GM08714 (cell line): ENCODE measurements around the gene PANK1.

Experiments used
- H3K4me3 ChIP-seq: fragments of 200-500 bp; sonication (Bioruptor generic); 2 replicates; pipeline ENCODE4 v1.5.1; 2014; ENCODE audit warnings: mild to moderate bottlenecking, low read length, inconsistent platforms
- ZNF274 ChIP-seq: IDR thresholded peaks from 2 replicates; pipeline ENCODE4 v1.6.1; 2012; ENCODE audit warnings: mild to moderate bottlenecking, low read depth, low read length

The PANK1 gene

DNA sequence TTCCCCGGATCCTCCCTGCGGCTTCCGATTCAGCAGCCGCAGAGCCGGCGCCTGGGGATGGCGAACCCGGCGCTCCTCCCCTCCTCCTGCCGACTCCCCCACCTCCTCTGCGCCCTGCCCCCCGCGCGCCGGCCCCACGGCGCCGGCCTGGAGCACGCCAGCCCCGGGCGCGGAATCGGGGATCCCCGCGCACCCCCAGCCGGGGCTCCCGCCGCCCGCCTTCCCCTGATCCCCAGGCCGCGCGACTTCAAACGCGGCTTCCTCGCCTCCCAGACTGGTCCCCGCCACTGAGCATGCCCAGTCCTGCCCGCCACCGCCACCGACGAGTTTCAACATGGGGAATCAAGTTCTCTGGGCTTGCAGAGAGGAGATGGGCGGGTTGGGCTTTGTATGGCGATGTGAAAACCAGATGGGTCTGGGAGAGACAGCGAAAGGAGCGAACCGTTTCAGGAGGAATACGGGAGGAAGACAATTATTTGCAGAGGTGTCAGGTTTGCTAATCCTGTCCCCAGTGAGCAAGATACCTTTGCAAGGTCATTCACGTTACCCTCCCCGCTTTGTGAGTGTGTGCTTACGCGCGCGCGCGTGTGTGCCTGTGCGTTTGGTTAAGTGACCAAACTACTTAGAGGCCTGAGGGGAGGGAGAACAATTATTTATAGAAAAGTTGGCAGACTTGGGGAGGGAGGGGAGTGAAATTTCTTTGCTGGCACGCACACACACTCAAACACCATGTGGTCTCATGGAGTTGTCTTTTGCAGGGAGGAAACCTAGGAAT is at the start of gene PANK1:
TSS of gene PANK1 (minus strand) at position 276 of the 775 bp plus-strand sequence. CDS start 351 bp downstream, outside the sequence.
- peak within 1 kb of the TSS; percentile 83 for H3K4me3 ChIP-seq
- no peak for TF ChIP-seq ZNF274

DNA sequence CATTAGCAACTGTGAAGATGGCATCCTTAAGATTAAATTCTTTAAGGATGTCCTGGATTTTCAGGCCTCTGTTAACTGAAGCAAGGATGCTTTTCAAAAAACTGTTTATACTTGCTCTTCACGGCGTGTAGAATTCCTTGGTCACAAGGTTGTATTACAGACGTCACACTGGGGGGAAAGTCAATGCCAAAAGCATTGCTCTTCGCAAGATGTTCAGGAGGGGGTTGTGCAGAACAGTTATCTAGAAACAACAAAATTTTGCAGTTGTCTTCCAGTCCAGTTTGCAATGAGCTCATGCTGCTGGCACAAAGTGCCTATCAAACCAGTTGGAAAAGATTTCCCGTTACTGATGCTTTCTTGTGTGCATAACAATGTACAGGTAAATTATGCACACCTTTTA is 48.1 kb upstream of the PANK1 start:
- TF ChIP-seq ZNF274: no peak
- no peak overlapping the region for H3K4me3 ChIP-seq

DNA sequence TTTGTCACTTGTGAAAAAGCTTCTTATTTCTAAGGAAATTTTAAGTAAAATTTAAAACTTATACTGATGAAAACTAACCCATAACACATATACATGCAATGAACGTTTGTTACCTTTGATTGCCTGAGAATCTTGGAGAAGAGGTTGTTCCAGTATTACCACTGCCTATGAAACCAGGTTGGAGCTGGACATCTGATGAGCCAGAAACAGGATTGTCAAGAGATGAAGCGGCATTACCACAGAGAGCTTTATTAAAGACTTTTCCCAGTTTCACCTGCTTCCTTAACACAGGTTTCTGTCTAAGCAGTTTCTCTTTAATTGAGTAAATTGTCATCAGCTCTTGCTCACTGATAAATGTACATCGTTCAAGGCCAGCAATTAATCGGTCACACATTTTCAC is 47.4 kb upstream of the PANK1 start:
- no peak for TF ChIP-seq ZNF274
- H3K4me3 ChIP-seq: no peak overlapping the region

DNA sequence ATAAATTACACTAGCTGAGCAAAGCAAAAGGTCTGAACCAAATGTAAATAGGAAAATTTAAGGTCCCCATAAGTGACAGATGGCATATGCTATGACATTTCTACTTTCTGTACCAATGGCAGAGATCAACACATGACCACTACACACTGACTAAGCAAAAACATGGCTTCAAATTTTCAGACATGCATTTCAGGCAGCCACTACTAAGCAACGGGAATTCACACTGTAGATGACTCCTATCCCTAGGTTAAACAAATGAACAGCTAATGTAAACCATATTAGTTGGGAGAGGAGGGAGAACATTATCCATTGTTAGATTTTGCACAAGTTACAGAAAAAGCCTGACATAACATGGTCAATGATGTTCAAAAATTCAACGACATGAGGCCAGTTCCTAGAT is 45.0 kb upstream of the PANK1 start:
- no peak overlapping the region for H3K4me3 ChIP-seq
- TF ChIP-seq ZNF274: no peak

DNA sequence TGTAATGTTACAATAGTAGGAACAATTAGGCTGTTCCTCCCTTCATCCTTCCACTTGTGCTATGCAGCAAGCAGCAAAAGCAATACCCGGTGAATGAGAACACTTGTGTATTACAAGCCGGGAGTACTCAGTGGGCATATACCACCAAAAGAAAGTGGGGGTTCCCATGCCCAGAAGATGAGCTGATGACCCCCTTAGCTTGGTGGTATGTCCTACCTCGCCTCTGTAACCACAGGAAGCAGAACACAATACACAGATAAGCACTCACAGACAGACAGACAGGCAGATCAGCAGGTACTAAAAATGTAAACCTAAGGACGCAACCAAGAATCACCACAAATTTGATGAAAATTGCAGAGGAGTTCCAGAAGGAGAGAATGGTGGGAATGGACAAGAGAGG is 40.9 kb upstream of the PANK1 start:
- H3K4me3 ChIP-seq: no peak overlapping the region
- no peak for TF ChIP-seq ZNF274

DNA sequence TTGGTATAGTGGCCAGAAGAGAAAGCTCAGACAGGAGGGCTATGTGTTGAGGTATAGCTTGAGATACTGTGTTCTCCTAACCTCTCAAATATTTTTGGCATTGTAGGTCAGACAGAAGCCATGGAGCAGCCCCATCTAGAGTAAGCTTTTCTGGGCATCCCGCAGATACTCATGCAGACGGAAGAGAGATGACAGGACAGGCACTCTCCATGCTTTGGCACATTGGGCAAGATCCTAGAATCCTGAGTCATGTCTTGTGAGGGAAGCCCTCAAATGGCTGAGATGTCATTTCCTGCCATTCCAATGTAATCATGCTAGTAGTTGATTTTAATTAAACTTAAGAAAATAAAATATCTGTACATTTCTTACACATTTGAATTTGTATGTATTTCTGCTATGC is 39.6 kb upstream of the PANK1 start:
- no peak for TF ChIP-seq ZNF274
- no peak overlapping the region for H3K4me3 ChIP-seq

DNA sequence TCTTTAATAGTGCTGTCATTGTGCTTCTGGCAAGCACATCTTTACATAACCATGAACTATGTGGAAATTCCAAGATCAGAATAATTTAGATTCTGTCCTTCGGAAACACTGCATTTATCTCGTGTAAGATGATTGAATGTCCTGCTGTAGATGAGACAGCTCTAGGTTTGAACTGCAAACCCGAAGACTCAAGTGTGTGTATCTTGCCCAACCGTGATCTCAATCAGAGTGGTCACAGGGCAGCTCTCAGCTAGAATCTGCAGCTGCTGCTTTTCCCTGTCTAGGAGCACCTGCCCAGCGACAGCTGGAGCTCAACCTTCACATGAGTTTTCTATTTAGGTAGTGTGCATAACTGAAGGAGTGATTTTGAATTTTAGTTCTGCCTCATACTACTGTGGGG is 38.8 kb upstream of the PANK1 start:
- TF ChIP-seq ZNF274: no peak
- no peak overlapping the region for H3K4me3 ChIP-seq

DNA sequence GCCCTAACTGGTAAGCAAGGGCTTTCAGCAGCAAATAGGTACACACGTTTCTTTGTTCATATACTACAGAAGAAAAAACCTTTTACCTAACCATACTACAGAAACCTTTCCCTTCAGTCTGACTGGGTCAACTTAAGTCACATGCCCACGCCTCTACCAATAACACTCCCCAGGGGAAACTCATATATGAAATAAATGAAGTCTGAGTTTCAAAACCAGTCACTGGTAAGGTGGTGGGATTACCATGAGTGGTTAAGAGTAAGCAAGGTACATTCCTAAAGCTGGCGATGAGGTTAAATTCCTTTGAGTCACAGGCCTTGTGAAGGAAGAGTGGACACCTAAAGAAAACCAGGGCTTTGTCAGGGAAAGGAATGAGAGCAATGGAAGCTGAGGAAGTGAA is 34.9 kb upstream of the PANK1 start:
- no peak for TF ChIP-seq ZNF274
- H3K4me3 ChIP-seq: no peak overlapping the region

DNA sequence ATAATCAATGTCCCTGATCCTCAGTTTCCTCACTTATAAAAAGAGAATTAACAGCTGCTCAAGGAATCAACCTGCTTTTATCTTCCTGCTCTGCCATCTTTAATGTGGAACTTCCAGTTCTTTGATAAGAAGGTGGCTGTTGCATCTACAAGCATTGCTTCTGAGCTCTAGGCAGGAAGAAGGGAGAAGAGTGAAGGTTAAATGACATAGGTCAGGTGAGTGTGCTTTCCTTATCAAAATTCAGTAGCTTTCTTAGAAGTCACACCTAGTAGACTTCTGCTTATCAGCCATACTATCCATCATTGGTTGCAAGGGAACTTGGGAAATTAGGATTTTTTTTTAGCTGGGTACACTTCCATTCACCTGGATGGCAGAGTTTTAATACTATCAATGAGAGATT is 32.3 kb upstream of the PANK1 start:
- no peak for TF ChIP-seq ZNF274
- H3K4me3 ChIP-seq: no peak overlapping the region

DNA sequence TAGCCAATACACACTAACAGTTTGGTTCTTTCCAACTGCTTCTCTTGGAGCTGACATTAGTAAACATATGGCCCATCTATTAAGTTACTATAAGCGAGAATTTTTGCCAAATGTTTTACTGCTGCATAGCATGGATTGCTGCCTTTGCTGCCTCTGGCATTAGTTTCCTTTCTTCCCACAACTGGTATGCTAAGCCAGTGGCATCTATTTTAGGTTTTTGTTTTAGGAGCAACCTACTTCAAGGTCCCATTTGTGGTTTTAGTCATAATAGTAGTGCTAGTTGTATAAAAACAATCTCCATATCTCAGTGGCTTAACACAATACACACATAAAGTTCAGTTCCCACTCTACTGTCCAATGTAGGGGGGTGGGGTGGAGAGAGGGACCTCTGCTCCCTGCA is 25.9 kb upstream of the PANK1 start:
- H3K4me3 ChIP-seq: no peak overlapping the region
- no peak for TF ChIP-seq ZNF274

DNA sequence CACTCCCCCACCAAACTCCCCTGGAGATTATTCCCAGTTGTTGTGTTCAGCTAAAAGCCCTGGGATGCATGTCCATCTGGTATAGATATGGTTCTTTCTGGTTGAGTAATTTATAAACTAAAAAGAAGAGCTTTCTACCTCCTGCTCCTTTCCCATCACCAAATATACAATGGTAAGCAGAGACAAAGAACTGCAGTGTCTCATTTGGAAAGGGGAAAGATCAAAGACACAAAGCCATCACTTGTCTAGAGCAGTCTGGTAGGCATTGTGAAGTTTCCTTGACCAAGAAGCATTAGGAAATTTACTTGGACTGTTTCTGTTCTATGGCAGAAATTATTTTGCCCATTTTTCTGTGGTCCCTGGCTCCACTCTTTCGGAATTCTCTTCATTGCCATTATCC is 24.9 kb upstream of the PANK1 start:
- no peak for TF ChIP-seq ZNF274
- no peak overlapping the region for H3K4me3 ChIP-seq

DNA sequence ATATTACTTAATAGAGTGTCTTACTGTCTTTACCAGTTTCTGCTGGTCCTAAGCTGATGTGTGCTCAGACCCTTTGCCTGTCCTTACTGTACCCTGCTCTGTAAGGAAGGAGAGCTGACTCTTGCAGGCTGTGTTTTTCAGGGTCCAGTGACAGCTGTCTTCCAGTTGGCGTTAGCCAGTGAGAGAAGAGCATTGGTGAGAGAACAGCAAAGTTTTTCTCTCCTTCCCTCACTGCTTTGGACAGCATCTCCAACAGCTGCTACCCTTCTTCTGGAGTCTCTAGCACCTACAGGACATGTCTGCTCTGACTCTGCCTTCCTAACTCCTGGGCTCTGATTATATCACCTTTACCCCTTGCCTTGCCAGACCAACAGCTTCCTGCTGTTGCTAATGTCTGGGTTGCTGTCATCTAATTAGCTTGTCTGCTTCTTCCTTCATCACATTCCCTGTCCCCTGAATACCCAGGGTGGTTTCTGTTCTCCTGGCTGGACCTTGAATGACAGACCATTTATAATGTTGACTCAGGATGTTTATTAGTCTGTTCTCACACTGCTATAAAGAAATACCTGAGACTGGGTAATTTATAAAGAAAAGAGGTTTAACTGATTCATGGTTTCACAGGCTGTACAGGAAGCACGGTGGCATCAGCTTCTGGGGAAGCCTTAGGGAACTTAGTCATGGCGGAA is 23.5 kb upstream of the PANK1 start:
- no peak for TF ChIP-seq ZNF274
- no peak overlapping the region for H3K4me3 ChIP-seq

DNA sequence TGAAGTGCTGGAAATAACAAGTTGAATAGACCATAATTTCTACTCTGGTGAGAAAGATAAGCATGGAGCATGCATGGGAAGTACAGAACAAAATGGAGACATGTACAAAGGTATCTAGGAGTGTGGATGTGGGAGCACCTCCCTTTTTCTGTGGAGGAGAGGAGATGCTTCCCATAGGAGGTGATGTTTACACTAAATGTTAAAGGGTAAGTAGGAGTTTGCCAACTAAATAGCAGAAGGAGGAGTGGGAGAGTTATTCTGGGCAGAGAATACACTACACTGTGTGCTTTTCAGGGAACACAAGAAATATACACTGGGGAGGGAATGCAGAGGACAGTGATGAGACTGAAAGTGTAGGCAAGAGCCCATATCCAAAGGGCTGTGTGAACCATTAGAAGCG is 21.1 kb upstream of the PANK1 start:
- H3K4me3 ChIP-seq: no peak overlapping the region
- no peak for TF ChIP-seq ZNF274

DNA sequence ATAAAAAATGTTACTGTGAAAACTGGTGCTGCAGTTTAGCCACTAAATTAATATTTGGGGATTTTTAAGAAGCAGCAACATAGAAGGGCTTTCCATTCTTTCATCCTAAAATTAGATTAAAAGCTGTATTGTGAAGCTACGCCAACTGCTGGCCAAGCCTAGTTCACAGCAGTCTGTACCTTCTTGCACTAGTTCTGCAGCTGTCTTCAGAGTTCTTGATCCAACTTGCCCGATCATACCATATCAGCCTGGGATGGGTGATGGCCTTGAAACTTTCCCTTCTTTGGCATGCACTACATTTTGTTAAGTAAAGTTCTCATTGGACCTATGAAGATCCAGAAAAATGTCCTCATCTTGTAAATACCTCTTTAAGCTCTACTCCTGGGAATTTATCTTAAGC is 20.3 kb upstream of the PANK1 start:
- TF ChIP-seq ZNF274: no peak
- H3K4me3 ChIP-seq: no peak overlapping the region

DNA sequence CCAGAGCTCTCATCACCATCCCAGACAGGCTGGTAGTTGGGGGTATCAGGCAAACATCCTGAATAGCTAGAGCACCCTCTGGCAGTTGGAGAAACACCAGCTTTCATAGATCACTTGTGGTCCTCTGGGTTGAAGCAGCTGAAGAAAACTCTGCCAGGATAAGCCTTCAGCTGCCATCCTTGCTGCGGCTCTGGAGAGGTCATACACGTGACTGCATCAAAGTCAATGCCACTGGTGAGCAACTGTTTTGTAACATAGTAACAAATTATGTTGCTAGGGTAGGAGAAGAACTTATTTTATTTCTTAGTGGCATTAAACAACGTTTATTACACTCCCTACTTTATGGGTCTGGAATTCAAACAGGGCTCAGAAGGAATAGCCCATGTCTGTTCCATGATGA is 19.2 kb upstream of the PANK1 start:
- no peak for TF ChIP-seq ZNF274
- H3K4me3 ChIP-seq: no peak overlapping the region
